ENCODE data around the gene MGAT4D.
A peak's percentile ranks its signal among the peaks of the same experiment; 100 is the strongest.
"Not testable (repeated sequence)": the region's sequence is repeated elsewhere in the genome, so short reads cannot be mapped to it uniquely, and the experiment has no call there.

MGAT4D gene

DNA sequence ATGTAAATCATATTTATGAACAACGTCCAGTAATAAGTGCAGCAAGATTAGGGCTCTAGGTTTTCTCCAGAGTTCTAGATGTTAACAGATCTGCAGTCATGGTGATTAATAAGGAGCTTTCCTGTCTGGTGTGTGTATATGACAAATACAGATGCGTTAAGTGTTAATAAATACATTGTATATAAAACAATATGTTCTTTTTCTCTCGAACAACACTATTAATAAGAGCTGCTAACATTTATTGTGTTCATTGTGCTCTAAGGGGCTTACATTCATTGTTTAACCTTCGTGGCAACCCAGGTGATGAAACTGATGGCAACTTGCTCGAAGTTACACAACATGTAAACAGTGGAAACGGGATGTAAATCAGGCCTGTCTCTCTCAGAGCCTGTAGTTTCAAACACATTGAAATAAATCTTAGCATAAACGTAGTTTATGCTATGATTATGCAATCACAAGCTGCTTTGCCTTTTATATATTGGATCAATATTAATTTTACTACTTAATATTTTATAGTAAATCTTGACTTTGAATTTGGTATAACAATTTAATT, 70.1 kb downstream of the MGAT4D start:
- DNase-seq = no peak

- DNase-seq = peak; percentile 51
Measured at GRCh38 chr4:140427106-140427918, 70.8 kb downstream of the MGAT4D start, which contains the start of gene CLGN. CLGN (minus strand) TSS chr4:140427648; CDS start chr4:140413078, 14,570 bp downstream.

DNA sequence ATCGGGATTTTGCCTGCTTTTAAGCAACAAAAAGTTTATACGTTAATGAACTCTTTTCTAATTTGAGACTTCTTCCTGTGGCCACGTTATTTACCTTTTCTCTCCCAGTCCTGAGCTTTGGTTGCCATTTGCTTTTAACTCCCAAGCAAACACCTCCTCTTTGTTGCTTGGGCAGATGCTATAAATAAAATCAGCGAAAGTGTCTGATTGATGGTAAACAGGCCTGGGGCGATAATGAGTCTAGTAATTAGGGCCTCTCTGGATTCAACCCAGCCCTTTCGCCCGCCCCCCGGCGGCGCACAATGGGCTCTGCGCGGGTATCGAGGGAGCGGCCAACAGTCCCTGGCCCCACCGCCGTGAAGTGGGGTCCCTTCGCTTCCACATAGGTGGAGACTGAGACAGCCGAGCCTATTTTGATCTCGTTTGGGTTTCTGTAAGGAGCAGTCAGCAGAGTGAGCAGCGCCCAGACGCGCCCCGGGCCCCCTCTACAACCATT, 71.4 kb downstream of the MGAT4D start:
- peak; percentile 30 for DNase-seq

DNA sequence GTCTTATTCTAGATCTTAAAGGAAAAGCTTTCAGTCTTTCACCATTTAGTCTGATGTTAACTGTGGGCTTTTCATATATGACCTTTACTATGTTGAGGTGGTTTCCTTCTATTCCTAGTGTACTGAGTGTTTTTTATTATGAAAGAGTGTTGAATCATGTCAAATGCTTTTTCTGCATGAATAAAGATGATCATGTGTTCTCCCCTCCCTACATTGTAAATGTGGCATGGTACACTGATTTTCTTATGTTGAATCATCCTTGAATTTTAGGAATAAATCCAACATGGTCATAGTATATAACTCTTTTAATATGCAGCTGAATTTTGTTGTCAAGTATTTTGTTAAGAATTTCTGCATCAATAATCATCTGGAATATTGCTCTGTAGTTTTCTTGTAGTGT, 75.0 kb downstream of the MGAT4D start:
- DNase-seq = no peak

DNA sequence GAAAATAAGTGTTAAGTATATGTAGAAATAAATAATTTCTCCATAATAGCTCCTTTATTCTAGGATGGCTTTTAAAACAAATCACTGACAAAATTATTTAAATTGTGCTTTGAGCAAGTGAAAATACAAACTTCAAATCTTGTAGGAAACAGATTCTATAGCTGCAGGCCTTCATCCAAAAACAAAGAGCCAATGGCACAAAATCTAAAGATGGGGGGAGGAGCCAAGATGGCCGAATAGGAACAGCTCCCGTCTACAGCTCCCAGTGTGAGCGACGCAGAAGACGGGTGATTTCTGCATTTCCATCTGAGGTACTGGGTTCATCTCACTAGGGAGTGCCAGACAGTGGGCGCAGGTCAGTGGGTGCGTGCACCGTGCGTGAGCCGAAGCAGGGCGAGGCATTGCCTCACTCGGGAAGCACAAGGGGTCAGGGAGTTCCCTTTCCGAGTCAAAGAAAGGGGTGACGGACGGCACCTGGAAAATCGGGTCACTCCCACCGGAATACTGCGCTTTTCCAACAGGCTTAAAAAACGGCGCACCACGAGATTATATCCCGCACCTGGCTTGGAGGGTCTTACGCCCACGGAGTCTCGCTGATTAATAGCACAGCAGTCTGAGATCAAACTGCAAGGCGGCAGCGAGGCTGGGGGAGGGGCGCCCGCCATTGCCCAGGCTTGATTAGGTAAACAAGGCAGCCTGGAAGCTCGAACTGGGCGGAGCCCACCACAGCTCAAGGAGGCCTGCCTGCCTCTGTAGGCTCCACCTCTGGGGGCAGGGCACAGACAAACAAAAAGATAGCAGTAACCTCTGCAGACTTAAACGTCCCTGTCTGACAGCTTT, 84.7 kb downstream of the MGAT4D start:
- DNase-seq = not testable (repeated sequence)

DNA sequence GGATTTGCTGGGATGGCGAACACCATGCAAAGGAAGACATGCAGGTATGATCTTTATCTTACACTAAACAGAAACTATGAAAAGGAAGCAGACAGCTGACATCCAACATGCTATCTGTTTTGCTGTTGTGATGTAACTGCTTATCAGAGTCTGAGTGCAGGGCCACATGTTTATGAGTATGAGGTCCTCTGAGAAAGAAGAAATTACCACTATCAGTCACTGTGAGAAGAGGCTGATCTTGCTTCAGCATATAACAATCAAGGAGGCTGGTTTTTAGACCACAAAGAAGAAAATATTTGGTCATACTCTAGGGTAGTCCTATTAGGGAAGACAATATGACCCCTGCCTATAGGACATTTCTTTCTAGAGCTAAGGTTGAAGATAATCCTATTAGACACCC, 89.1 kb downstream of the MGAT4D start:
- DNase-seq = no peak

DNA sequence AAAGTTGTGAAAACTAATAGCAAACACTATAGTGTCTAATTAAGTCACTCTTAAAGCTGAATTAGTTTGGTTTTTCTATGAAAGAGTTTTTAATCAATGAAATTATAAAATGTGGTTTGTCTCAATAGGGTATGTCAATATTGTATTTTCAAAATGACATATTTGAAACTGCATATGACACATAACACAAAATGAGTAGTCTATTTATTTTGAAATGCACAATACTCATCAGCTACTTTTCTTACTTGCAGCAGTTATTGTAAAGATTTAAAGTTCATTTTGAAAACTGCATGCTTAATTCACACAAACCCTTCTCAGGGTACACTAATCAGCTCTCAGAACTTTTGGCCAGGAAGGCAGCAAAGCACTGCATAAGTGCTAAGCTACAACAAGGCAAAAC, 91.8 kb downstream of the MGAT4D start:
- DNase-seq = no peak

GRCh38 chr4:140400111-140400510, 98.0 kb downstream of the MGAT4D start:
- DNase-seq = no peak

- DNase-seq = no peak
Measured at GRCh38 chr4:140395668-140396067, 102.4 kb downstream of the MGAT4D start.

Measured in NCI-H1105 (cell line).